Stimulated activated memory B cell treated with anti-CD40 and anti-IgM and Interleukin-4, amounts not matched to agents 10 μg/mL and 1 μg/mL and 100 μg/mL, for 72 hours (primary cell): ENCODE measurements around the gene DNAJC8.
A peak's percentile ranks its signal among the peaks of the same experiment; 100 is the strongest.

Experiments used
- ATAC-seq: fragments of 150-1000 bp; cut with Tn5 transposase; 2 replicates; pipeline ENCODE4 v1.10.0; 2021
- H3K27ac Mint-ChIP-seq: one replicate; pipeline ENCODE4 v1.8.0; 2022; ENCODE audit warnings: mild to moderate bottlenecking, mixed read lengths
- H3K27me3 Mint-ChIP-seq: one replicate; pipeline ENCODE4 v1.8.0; 2022; ENCODE audit warnings: mixed read lengths
- H3K36me3 Mint-ChIP-seq: one replicate; pipeline ENCODE4 v1.8.0; 2022; ENCODE audit warnings: mixed read lengths
- H3K4me1 Mint-ChIP-seq: one replicate; pipeline ENCODE4 v1.8.0; 2022; ENCODE audit warnings: mixed read lengths
- H3K4me3 Mint-ChIP-seq: one replicate; pipeline ENCODE4 v1.8.0; 2022; ENCODE audit warnings: mild to moderate bottlenecking, moderate library complexity, mixed read lengths
- H3K9me3 Mint-ChIP-seq: one replicate; pipeline ENCODE4 v1.8.0; 2022; ENCODE audit warnings: mixed read lengths

DNAJC8 gene, protein sequence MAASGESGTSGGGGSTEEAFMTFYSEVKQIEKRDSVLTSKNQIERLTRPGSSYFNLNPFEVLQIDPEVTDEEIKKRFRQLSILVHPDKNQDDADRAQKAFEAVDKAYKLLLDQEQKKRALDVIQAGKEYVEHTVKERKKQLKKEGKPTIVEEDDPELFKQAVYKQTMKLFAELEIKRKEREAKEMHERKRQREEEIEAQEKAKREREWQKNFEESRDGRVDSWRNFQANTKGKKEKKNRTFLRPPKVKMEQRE

DNA sequence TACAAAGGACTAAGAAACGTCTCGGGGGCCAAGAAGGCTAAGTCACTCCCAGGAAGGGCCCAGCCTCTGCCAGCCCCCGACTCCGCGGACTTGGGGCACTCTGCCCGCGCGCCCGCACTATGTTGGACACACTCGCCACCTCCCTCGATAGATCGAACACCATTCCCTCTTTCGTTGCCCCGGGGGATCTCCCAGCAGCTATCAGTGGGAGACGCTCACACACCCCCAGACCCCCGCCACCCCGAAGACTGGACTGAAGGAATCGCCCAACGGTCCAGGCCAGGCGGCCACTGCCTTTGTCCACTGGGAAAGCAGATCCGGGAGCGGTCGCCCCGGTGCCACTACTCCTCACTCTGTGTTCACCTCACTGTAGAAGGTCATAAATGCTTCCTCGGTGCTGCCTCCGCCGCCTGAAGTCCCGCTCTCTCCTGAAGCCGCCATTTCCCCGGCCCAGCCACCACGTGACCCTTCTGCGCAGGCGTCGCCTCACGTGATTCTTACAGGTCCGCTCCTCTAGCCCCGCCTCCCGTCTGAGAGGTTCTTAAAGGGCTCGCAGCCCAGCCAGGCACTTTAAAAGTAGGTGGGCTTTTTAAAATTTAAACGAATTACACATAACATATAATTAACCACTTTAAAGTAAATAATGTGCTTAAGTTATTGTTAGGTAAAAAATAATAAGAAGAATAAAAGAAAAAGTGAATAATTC is at the start of gene DNAJC8:
DNAJC8 (minus strand) TSS at position 472 of the 706 bp plus-strand sequence; CDS start at position 441, 31 bp downstream.
- Mint-ChIP-seq H3K36me3 (peaks cover 11% of the 10 kb centered on the region), H3K4me3 (peak within 1 kb of the TSS; percentile 96), H3K27ac (peak within 1 kb of the TSS; percentile 95), H3K27me3 (no peaks in the 10 kb centered on the region), H3K4me1 (peaks cover 33% of the 10 kb centered on the region), H3K9me3 (no peaks in the 10 kb centered on the region)
- ATAC-seq: peak; percentile 81

DNA sequence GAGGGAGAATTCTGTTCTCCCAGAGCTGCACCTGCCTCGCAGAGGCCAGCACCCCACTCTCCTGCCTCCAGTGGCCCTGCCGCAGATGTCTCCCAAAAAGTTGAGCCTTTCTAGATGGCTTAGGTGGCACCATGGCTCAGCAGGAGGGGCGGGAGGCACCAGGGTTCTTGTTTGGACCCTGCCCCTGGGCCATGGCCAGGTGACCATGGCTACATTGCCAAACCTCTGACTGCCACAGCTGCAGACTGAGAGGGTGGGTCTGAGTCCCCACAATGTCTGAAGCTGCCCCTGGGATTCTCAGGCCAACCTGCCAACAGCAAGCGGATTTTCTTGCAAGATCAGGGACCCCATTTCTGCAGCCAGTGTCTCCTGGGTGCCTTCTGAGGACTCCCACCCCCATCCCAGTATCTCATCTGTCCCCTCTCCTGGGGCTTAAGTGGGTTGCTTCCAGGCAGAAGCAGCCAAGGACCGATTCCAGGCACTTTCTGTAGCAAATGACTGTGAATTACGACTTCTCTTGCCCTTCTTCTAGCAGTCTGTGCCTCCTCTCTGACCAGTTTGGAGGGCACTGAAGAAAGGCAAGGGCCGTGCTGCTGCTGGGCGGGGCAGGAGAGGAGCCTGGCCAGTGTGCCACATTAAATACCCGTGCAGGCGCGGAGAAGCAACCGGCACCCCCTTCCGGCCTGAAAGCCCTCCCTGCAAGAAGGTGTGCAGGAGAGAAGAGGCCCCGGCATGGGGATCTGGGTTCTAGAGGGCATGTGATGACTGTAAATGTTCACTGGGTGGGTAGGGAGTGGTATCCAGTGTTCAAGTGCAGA is 49.0 kb upstream of the DNAJC8 start:
- Mint-ChIP-seq H3K4me3 (no peak overlapping the region), H3K27me3 (no peaks in the 10 kb centered on the region), H3K27ac (no peak overlapping the region), H3K4me1 (peaks cover 6% of the 10 kb centered on the region), H3K36me3 (peaks cover 46% of the 10 kb centered on the region), H3K9me3 (no peaks in the 10 kb centered on the region)
- ATAC-seq: no peak

DNA sequence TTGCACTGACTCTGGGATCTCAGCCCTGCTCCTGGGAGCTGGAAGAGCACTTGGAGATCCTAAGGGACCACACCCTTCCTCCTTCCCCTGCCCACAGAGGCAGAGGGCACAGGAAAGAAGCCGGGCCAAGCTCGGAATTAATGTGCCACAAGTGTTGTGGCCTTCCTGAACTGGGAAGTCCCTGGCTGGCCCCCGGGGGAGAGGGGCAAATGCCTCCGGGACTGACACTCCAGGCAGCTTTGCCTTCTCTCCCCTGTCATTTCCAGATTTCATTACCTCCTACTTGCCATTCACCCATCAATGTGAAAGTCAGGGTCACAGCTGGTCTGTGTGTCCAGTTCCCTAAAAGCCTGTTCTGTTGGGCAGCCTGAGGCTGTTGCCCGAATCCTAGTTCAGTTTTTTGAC is 48.1 kb upstream of the DNAJC8 start:
- no peak for ATAC-seq
- H3K4me1 Mint-ChIP-seq: peaks cover 6% of the 10 kb centered on the region
- H3K36me3 Mint-ChIP-seq: peaks cover 46% of the 10 kb centered on the region
- H3K4me3 Mint-ChIP-seq: no peak overlapping the region
- no peaks in the 10 kb centered on the region for H3K9me3 Mint-ChIP-seq
- H3K27me3 Mint-ChIP-seq: no peaks in the 10 kb centered on the region
- H3K27ac Mint-ChIP-seq: no peak overlapping the region

DNA sequence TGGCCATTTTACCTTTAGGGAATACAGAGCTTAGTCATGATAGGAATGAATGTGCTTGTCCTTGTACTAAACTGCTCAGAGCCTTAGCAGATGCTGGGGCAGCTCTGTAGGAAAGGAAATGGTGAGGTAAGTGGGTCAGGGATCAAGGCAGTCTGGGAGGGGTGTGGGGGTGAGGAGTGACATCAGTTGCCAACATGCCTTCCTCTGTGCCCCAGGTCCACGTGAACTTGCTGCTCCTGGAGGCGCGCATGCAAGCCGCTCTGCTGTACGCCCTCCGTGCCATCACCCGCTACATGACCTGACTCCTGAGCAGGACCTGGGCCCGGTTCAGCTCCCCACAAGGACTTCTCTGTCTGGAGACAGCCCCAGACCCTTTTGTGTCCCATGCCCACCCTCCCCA is 47.7 kb upstream of the DNAJC8 start:
- H3K27ac Mint-ChIP-seq: no peak overlapping the region

DNA sequence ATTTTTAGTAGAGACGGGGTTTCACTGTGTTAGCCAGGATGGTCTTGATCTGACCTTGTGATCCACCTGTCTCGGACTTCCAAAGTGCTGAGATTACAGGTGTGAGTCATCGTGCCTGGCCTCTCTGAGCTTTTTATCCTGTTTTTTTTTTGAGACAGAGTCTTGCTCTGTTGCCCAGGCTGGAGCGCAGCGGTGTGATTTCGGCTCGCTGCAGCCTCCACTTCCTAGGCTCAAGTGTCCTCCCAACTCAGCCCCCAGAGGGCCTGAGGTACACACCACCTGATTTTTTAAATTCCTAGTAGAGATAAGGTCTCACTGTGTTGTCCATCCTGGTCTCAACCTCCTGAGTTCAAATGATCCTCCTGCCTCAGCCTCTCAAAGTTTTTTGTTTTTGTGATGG is 46.9 kb upstream of the DNAJC8 start:
- H3K4me3 Mint-ChIP-seq: no peak overlapping the region
- no peak for ATAC-seq
- peaks cover 54% of the 10 kb centered on the region for H3K36me3 Mint-ChIP-seq
- no peaks in the 10 kb centered on the region for H3K27me3 Mint-ChIP-seq
- no peaks in the 10 kb centered on the region for H3K9me3 Mint-ChIP-seq
- H3K4me1 Mint-ChIP-seq: peaks cover 6% of the 10 kb centered on the region
- no peak overlapping the region for H3K27ac Mint-ChIP-seq

More for the DNA sequence above, 47.7 kb upstream of the DNAJC8 start:
- peaks cover 46% of the 10 kb centered on the region for H3K36me3 Mint-ChIP-seq
- H3K4me1 Mint-ChIP-seq: peaks cover 6% of the 10 kb centered on the region
- no peaks in the 10 kb centered on the region for H3K9me3 Mint-ChIP-seq
- H3K4me3 Mint-ChIP-seq: no peak overlapping the region
- H3K27me3 Mint-ChIP-seq: no peaks in the 10 kb centered on the region
- no peak for ATAC-seq

DNA sequence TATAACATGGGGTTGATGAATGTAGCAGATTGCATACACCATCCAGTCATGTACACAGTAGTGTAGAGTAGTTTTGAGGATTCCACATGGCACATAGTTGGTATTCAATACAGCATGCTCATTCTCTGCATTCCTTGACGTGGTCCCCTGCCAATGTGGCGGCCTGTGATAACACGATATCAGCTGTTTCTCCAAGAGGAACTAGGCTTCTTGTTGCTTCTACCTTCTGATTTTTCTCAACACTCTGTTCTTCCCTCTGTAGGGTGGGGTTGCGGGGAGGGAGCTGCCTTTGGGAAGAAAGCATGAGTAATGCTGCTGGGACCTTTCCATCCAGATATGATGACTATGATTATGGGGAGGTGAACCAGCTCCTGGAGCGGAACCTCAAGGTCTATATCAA is 45.9 kb upstream of the DNAJC8 start:
- Mint-ChIP-seq H3K27me3 (no peaks in the 10 kb centered on the region), H3K4me3 (no peak overlapping the region), H3K36me3 (peaks cover 59% of the 10 kb centered on the region), H3K4me1 (peaks cover 6% of the 10 kb centered on the region), H3K9me3 (no peaks in the 10 kb centered on the region), H3K27ac (no peak overlapping the region)
- no peak for ATAC-seq

DNA sequence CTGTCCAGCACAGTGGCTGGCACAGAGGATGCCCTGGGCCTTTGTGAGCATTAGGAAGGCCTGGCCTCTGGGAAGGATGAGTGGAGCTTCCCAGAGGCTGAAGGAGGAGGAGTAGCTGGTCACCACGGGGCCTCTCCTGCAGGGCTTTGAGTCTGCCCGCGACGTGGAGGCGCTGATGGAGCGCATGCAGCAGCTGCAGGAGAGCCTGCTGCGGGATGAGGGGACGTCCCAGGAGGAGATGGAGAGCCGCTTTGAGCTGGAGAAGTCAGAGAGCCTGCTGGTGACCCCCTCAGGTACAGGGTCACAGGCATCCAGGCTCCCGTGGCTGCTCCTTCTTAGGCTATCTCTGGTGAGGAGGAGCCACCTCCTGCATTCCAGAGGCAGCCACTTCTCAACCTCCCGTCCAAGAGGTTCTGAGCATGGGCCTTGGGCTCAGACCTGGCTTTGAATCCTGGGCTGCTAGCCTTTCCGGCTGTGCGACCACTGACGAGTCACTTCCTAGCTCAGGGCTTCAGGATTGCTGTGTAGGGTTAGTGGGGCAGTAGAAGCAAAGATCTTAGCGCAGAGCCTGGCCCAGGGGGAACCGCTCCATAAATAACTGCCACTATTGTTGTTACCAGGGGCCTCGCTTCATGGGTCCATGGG is 40.5 kb upstream of the DNAJC8 start:
- H3K4me3 Mint-ChIP-seq: no peak overlapping the region
- H3K36me3 Mint-ChIP-seq: peaks cover 38% of the 10 kb centered on the region
- H3K9me3 Mint-ChIP-seq: no peaks in the 10 kb centered on the region
- no peaks in the 10 kb centered on the region for H3K4me1 Mint-ChIP-seq
- no peaks in the 10 kb centered on the region for H3K27me3 Mint-ChIP-seq
- no peak overlapping the region for H3K27ac Mint-ChIP-seq
- ATAC-seq: no peak

DNA sequence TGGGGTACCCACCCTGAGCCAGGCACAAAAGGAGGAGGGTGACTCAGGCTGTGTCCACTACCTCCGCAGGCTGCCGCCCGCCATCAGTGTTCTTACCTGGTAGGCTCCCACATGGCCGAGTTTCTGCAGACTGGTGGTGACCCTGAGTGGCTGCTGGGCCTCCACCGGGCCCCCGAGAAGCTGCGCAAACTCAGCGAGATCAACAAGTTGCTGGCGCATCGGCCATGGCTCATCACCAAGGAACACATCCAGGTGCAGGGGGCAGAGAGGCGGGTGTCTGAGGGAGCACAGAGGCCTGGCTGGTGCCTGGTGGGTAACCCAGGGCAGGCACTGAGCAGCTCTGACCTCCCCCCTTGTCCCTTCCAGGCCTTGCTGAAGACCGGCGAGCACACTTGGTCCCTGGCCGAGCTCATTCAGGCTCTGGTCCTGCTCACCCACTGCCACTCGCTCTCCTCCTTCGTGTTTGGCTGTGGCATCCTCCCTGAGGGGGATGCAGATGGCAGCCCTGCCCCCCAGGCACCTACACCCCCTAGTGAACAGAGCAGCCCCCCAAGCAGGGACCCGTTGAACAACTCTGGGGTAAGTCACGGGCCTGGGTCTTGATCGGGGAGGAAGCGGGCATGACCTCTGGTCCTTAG is 39.5 kb upstream of the DNAJC8 start:
- Mint-ChIP-seq H3K9me3 (no peaks in the 10 kb centered on the region), H3K36me3 (peaks cover 28% of the 10 kb centered on the region), H3K4me3 (no peak overlapping the region), H3K27ac (no peak overlapping the region), H3K27me3 (no peaks in the 10 kb centered on the region), H3K4me1 (no peaks in the 10 kb centered on the region)
- ATAC-seq: no peak

DNA sequence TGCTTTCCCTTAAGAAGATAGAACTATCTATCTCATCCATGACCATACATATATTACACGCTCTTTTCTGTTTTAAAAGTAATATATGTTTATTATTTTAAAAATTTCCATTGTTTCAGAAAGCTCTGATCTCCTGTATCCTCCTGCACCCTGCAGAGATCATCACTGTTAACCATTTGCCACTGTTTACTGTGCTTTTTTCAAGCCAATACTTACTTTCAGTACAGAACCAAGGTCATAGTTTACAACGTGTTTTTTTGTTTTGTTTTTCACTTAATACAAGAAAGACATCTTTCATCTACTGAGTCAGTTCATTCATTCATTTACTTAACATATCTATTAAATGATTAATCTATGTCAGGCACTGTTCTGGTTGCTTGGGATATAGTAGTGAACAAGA is 36.7 kb upstream of the DNAJC8 start:
- peaks cover 18% of the 10 kb centered on the region for H3K36me3 Mint-ChIP-seq
- no peak overlapping the region for H3K27ac Mint-ChIP-seq
- H3K9me3 Mint-ChIP-seq: no peaks in the 10 kb centered on the region
- no peaks in the 10 kb centered on the region for H3K27me3 Mint-ChIP-seq
- ATAC-seq: no peak
- no peak overlapping the region for H3K4me3 Mint-ChIP-seq
- H3K4me1 Mint-ChIP-seq: no peaks in the 10 kb centered on the region

DNA sequence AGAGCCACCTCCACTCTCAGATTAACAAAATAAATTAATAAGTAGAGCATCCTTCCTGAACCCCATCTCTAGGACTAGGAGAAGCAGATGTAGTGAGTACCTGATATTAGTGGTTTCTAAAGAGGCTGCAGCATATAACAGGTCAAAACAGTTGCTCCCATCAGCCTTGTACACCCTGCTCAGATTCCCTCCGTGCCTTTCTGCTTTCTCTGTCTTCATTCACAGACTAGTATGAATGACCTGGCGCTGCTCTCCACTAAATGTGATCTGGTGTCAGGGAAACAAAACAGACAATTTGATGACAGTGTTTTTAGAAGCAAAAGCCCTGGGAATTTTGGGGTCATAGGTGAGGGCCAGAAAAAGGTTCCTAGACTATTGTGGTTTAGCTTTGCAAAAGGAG is 34.8 kb upstream of the DNAJC8 start:
- Mint-ChIP-seq H3K36me3 (peaks cover 10% of the 10 kb centered on the region), H3K4me3 (no peak overlapping the region), H3K27ac (no peak overlapping the region), H3K9me3 (no peaks in the 10 kb centered on the region), H3K27me3 (no peaks in the 10 kb centered on the region), H3K4me1 (no peaks in the 10 kb centered on the region)
- no peak for ATAC-seq

DNA sequence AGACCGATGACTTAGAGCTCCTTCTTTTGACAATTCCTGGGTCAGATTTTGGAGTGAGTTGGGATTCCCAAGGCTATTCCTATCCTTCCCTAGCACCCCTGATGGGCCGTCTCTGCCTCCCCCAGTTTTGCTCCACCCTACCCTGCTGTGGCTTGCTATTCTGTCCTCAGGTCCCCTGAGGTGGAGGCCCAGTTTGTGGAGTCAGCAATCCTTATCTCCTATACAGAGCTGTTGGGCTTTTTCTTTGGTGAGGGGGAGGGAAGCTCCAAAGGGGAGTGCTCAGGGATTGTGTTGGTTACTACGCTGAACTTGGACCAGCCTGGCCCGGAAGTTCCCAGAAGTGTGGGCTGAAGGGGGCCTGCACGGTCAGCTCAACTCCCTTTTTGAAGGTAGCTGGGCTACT is 34.1 kb upstream of the DNAJC8 start:
- Mint-ChIP-seq H3K27me3 (no peaks in the 10 kb centered on the region), H3K9me3 (no peaks in the 10 kb centered on the region), H3K4me3 (no peak overlapping the region), H3K4me1 (no peaks in the 10 kb centered on the region), H3K27ac (no peak overlapping the region), H3K36me3 (peaks cover 8% of the 10 kb centered on the region)
- ATAC-seq: no peak

DNA sequence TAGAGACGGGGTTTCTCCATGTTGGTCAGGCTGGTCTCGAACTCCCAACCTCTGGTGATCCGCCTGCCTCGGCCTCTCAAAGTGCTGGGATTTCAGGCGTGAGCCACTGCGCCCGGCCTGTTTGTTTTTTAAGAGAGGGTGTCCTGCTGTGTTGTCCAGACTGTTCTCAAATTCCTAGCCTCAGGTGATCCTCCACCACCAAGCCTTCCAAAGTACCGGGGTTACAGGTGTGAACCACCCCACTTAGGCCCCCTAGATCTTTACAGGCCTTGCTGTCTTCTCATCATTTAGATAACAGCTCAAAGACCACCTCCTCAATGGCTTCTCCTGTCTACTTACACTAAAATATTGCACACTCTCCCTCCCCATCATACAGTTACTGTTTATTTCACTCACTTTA is 32.7 kb upstream of the DNAJC8 start:
- Mint-ChIP-seq H3K36me3 (peaks cover 4% of the 10 kb centered on the region), H3K4me1 (peaks cover 9% of the 10 kb centered on the region), H3K9me3 (no peaks in the 10 kb centered on the region), H3K27ac (no peak overlapping the region), H3K4me3 (no peak overlapping the region), H3K27me3 (no peaks in the 10 kb centered on the region)
- ATAC-seq: no peak

DNA sequence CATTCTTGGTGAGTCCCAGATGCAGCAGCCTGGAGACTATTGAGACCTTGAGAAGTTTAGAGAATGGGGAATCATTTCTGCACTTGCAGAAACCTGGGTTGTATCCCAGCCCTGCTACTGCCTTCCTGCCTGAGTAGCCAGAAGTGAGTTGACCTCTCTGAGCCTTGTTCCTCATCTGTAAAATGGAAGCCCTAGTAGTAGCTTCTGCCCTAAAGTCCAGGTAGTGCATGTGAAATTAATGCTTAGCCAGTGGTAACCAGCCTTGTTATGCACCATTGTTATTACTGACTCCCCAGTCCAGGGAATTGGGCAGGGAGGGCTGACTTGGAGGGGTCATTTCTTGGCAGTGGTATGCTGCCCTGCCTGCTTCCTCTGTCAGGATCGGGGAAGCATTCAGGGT is 32.1 kb upstream of the DNAJC8 start:
- ATAC-seq: no peak
- Mint-ChIP-seq H3K27me3 (no peaks in the 10 kb centered on the region), H3K9me3 (no peaks in the 10 kb centered on the region), H3K36me3 (peaks cover 4% of the 10 kb centered on the region), H3K4me1 (peaks cover 9% of the 10 kb centered on the region), H3K4me3 (no peak overlapping the region), H3K27ac (no peak overlapping the region)

DNA sequence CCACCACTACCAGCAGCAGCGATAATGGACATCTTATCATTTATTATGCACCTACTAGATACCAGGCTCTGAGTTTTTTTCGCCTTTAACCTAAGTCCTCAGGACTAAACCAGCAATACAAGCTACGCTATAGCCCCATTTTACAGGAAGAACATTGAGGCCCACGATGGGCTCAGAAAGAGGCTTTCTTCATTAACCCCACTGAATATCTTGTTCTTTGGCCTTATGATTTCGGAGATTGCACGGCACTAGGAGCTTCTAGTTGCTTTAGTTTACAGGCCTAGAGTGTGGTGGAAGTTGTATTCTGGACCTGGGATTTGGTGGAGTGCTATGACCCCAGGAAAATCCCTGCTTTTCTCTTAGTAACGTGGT is 28.0 kb upstream of the DNAJC8 start:
- peaks cover 20% of the 10 kb centered on the region for H3K4me1 Mint-ChIP-seq
- H3K27ac Mint-ChIP-seq: no peak overlapping the region
- H3K36me3 Mint-ChIP-seq: no peaks in the 10 kb centered on the region

More for the DNA sequence above, 28.0 kb upstream of the DNAJC8 start:
- Mint-ChIP-seq H3K27me3 (peaks cover 9% of the 10 kb centered on the region), H3K4me3 (peak overlapping the region; percentile 89), H3K9me3 (no peaks in the 10 kb centered on the region)
- ATAC-seq: no peak
